ENCODE results near the gene GAL3ST2. TPM values are rescaled to one million over a fixed set of nuclear protein-coding genes. Genes with fewer than 3 reads are reported as not detected.
A peak's percentile ranks its signal among the peaks of the same experiment; 100 is the strongest.
"Not testable (repeated sequence)": the region's sequence is repeated elsewhere in the genome, so short reads cannot be mapped to it uniquely, and the experiment has no call there.

Gene GAL3ST2
- total and polyA plus RNA-seq, 5 donors from 2014 or later: 1.1 TPM; not detected in 4

DNA sequence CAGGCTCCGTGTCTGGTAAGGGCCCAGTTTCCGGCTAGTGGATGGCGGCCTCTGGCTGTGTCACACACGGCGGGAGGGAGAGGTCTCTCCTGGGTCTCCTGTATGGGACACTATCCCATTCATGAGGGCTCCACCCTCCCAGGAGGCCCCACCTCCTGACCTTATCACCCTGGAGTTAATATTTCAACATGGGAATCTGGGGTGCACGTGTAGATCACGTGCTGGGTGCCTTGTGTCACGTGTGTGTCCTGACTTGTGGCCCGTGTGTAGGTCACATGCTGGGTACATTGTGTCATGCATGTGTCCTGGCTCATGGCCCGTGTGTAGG, 42.3 kb downstream of the GAL3ST2 start:
- Mint-ChIP-seq H3K4me3 (no peak overlapping the region), H3K27me3 (peaks cover 11% of the 10 kb centered on the region), H3K27ac (no peak overlapping the region), H3K9me3 (peaks cover 0 to 2% (median 0%) of the 10 kb centered on the region in 7 donors), H3K4me1 (peaks cover 0 to 8% (median 6%) of the 10 kb centered on the region in 4 donors), H3K36me3 (no peaks in the 10 kb centered on the region)
- Histone ChIP-seq H3K27ac (ENCODE audit: insufficient read depth, low read length, poor library complexity, severe bottlenecking) (no peak overlapping the region), H3K27me3 (ENCODE audit: control insufficient read depth, insufficient read depth, low read length) (no peaks in the 10 kb centered on the region), H3K4me1 (ENCODE audit: control insufficient read depth, insufficient read depth, low read length, poor library complexity, severe bottlenecking) (peaks cover 7% of the 10 kb centered on the region), H3K9me3 (ENCODE audit: control insufficient read depth in 2 of 2, low read length in 2 of 2) (no peaks in the 10 kb centered on the region), H3K36me3 (ENCODE audit: control insufficient read depth, insufficient read depth, low read length) (no peaks in the 10 kb centered on the region), H3K4me3 (ENCODE audit: low read depth, low read length) (no peak overlapping the region)
- DNase-seq: no peak
- no peak for ATAC-seq (ENCODE audit: low read depth in 2 of 2)

DNA sequence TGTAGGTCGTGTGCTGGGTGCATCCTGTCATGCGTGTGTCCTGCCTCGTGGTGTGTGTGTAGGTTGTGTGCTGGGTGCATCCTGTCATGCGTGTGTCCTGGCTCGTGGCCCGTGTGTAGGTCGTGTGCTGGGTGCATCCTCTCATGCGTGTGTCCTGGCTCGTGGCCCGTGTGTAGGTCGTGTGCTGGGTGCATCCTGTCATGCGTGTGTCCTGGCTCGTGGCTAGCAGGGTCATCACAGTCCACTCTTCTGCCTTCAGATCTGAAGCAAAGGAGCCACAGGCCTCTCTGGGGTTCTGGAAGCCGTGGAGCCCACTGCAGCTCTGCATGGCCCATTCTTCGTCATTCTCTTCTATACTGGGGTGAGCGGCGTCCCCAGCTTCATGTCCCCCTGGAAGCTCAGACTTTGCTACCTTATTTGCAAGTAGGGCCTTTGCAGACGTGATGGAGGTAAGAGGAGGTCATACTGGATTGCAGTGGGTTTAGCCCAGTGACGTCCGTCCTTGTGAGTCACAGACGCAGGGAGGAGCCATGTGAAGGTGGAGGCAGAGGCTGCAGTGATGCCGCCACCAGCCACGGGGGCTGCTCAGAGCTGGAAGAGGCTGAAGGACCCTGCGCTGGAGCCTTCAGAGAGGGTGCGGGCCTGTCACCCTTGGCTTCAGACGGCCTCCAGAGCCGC, 43.5 kb downstream of the GAL3ST2 start:
- not testable (repeated sequence) for H3K9me3 Mint-ChIP-seq; H3K4me3 Mint-ChIP-seq; DNase-seq; H3K27me3 ChIP-seq (ENCODE audit: control insufficient read depth, insufficient read depth, low read length); H3K4me3 ChIP-seq (ENCODE audit: low read depth, low read length); ATAC-seq (ENCODE audit: low read depth in 2 of 2); H3K27ac Mint-ChIP-seq; H3K4me1 ChIP-seq (ENCODE audit: control insufficient read depth, insufficient read depth, low read length, poor library complexity, severe bottlenecking); H3K4me1 Mint-ChIP-seq; H3K9me3 ChIP-seq (ENCODE audit: control insufficient read depth in 2 of 2, low read length in 2 of 2); H3K27me3 Mint-ChIP-seq; H3K27ac ChIP-seq (ENCODE audit: insufficient read depth, low read length, poor library complexity, severe bottlenecking); H3K36me3 Mint-ChIP-seq; H3K36me3 ChIP-seq (ENCODE audit: control insufficient read depth, insufficient read depth, low read length)

DNA sequence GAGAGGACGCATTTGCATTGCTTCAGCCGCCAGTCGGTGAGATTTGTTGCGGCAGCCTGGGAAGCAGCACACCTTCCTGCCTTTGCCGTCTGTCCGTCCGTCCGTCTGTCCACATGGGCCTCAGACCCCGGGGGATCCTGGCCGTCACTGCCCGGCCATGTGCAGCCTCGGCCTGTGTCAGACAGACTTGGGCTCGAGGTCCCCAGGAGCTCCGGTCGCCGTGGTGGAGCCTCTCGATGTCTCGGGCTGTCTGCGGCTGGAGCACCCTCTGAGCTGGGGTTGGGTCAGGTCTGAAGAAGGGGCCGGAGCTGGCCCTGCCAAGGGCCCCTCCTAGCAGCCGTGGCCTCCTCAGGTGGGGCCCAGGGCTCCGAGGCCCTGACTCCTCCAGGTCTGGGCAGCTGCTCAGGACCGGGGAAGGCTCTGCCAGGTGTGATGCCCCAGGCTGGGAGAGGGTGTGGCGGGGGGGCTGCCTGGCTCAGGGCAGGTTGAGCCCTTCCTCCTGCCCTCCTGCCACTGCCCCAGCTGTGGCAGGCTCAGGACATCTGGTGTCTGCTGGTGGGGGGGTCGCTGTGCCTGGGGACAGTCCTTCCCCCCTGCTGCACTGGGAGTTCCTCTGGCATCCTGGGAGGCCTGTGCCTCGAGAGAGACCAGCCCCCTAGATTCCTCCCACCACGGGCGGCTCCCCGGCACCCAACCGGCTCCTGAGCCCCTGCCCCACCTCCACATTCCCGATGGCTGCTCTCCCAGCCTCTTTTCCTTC, 44.2 kb downstream of the GAL3ST2 start:
- DNase-seq (no peak), ATAC-seq (ENCODE audit: low read depth in 2 of 2) (no peak)
- H3K4me1 ChIP-seq (ENCODE audit: control insufficient read depth, insufficient read depth, low read length, poor library complexity, severe bottlenecking): peaks cover 7% of the 10 kb centered on the region
- Mint-ChIP-seq H3K36me3 (no peaks in the 10 kb centered on the region), H3K27me3 (peaks cover 6% of the 10 kb centered on the region), H3K4me1 (peaks cover 0 to 8% (median 6%) of the 10 kb centered on the region in 4 donors), H3K4me3 (no peak overlapping the region), H3K27ac (no peak overlapping the region), H3K9me3 (peaks cover 0 to 8% (median 1%) of the 10 kb centered on the region in 7 donors)
- H3K27ac ChIP-seq (ENCODE audit: insufficient read depth, low read length, poor library complexity, severe bottlenecking): no peak overlapping the region
- no peaks in the 10 kb centered on the region for H3K9me3 ChIP-seq (ENCODE audit: control insufficient read depth in 2 of 2, low read length in 2 of 2)
- no peak overlapping the region for H3K4me3 ChIP-seq (ENCODE audit: low read depth, low read length)
- H3K27me3 ChIP-seq (ENCODE audit: control insufficient read depth, insufficient read depth, low read length): no peaks in the 10 kb centered on the region
- no peaks in the 10 kb centered on the region for H3K36me3 ChIP-seq (ENCODE audit: control insufficient read depth, insufficient read depth, low read length)

DNA sequence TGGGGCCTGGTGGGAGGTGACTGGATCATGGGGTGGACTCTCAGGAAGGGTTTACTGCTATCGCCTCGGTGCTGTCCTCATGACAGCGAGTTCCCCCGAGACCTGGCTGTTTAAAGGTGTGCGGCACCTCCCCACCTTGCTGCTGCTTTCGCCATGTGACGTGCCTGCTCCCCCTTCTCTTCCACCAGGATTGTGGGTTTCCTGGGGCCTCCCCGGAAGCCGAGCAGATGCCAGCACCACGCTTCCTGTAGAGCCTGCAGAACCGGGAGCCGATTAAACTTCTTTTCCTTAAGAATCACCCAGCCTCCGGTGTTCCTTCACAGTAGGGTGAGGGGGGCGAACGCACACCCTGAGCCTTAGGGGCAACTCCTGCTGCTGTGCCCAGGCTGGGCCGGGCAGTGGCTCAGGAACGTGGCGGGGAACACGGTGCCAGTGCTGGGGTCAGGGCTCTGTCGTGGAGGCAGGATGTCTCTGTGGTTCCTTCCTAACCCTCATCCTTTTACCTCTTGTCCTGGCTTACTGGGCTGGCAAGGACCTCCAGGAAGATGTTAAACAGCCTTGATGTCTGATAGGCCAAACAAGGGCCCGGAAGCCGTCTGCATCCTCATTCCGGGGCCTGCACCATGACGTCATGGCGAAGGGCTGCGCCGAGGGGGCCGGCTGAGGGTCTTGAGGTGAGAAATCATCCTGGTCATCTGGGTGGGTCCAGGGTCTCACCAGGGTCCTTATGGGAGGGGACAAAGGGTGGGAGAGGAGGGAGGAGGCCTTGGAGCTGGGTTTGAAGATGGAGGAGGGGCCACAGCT, 45.0 kb downstream of the GAL3ST2 start:
- H3K27me3 Mint-ChIP-seq: peaks cover 11% of the 10 kb centered on the region
- ATAC-seq (ENCODE audit: low read depth in 2 of 2) (no peak), DNase-seq (no peak)
- no peak overlapping the region for H3K27ac ChIP-seq (ENCODE audit: insufficient read depth, low read length, poor library complexity, severe bottlenecking)
- peak overlapping the region in 1 of 3 donors; percentile 65 for H3K27ac Mint-ChIP-seq
- peaks cover 7% of the 10 kb centered on the region for H3K4me1 ChIP-seq (ENCODE audit: control insufficient read depth, insufficient read depth, low read length, poor library complexity, severe bottlenecking)
- peaks cover 0 to 8% (median 6%) of the 10 kb centered on the region in 4 donors for H3K4me1 Mint-ChIP-seq
- H3K27me3 ChIP-seq (ENCODE audit: control insufficient read depth, insufficient read depth, low read length): peaks cover 1% of the 10 kb centered on the region
- no peak overlapping the region for H3K4me3 ChIP-seq (ENCODE audit: low read depth, low read length)
- peaks cover 2% of the 10 kb centered on the region in 2 experiments for H3K9me3 ChIP-seq (ENCODE audit: control insufficient read depth in 2 of 2, low read length in 2 of 2)
- H3K9me3 Mint-ChIP-seq: peaks cover 0 to 8% (median 3%) of the 10 kb centered on the region in 7 donors
- H3K36me3 Mint-ChIP-seq: no peaks in the 10 kb centered on the region
- H3K4me3 Mint-ChIP-seq: peak overlapping the region in 1 of 4 donors; percentile 52
- H3K36me3 ChIP-seq (ENCODE audit: control insufficient read depth, insufficient read depth, low read length): no peaks in the 10 kb centered on the region

DNA sequence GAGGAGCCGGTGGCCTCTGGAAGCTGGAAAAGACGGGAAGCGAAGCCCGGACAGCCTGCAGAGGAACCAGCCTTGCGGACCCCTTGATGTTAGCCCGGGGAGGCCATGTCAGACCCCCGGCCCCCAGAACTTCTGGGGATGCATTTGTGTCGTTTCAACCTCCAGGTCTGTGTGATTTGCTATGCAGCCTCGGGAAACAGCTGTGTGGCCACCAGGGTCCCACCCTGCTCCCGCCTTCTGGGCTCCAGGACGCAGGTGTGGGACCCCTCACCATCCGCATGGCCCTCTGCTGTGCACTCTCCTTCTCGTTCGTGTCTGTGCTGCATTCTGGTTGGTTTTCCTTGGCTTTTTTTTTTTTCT, 45.6 kb downstream of the GAL3ST2 start:
- peaks cover 8% of the 10 kb centered on the region in 2 experiments for H3K9me3 ChIP-seq (ENCODE audit: control insufficient read depth in 2 of 2, low read length in 2 of 2)
- peaks cover 11% of the 10 kb centered on the region for H3K27me3 Mint-ChIP-seq
- DNase-seq (no peak), ATAC-seq (ENCODE audit: low read depth in 2 of 2) (no peak)
- no peak overlapping the region for H3K27ac Mint-ChIP-seq
- no peak overlapping the region for H3K27ac ChIP-seq (ENCODE audit: insufficient read depth, low read length, poor library complexity, severe bottlenecking)
- peaks cover 0 to 8% (median 6%) of the 10 kb centered on the region in 4 donors for H3K4me1 Mint-ChIP-seq
- H3K4me3 Mint-ChIP-seq: no peak overlapping the region
- no peaks in the 10 kb centered on the region for H3K36me3 ChIP-seq (ENCODE audit: control insufficient read depth, insufficient read depth, low read length)
- H3K4me3 ChIP-seq (ENCODE audit: low read depth, low read length): no peak overlapping the region
- H3K4me1 ChIP-seq (ENCODE audit: control insufficient read depth, insufficient read depth, low read length, poor library complexity, severe bottlenecking): peaks cover 7% of the 10 kb centered on the region
- H3K36me3 Mint-ChIP-seq: no peaks in the 10 kb centered on the region
- peaks cover 0 to 10% (median 4%) of the 10 kb centered on the region in 7 donors for H3K9me3 Mint-ChIP-seq
- H3K27me3 ChIP-seq (ENCODE audit: control insufficient read depth, insufficient read depth, low read length): peaks cover 6% of the 10 kb centered on the region

DNA sequence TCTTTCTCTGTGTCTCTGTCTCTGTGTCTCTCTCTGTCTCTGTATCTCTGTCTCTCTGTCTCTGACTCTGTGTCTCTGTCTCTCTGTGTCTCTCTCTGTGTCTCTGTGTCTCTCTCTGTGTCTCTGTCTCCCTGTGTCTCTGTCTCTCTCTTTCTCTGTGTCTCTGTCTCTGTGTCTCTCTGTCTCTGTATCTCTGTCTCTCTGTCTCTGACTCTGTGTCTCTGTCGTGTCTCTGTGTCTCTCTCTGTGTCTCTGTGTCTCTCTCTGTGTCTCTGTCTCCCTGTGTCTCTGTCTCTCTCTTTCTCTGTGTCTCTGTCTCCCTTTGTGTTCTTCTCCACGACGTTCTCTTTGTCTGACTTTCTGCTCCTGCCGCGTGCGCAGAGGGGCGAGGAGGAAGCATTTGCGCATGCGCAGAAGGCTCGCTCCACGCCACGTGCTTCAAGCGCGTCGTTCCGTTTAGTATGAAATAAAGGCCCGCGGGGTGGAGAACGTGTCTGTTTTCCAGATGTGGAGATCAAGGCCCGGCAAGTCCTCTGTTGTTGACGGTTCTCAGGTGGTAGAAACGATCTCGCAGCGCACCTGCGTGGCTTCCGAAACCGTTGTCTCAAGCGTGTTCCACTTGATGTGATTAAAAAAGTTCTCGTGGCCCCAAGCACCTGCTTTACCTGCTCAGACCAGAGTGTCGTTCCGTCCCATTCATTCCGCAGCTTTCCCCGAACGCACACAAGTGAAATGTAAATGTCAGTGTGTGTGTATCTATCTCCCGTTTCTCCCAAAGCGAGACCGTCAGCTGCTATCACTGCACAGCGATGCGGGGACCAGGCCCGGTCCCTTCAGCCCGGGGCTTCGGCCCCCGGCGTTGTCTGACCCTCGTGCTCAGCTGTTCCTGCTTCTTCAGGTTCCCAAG, 47.2 kb downstream of the GAL3ST2 start:
- H3K4me1 Mint-ChIP-seq; H3K4me3 Mint-ChIP-seq; H3K27me3 ChIP-seq (ENCODE audit: control insufficient read depth, insufficient read depth, low read length); H3K27ac Mint-ChIP-seq; H3K36me3 Mint-ChIP-seq; H3K27ac ChIP-seq (ENCODE audit: insufficient read depth, low read length, poor library complexity, severe bottlenecking); H3K4me1 ChIP-seq (ENCODE audit: control insufficient read depth, insufficient read depth, low read length, poor library complexity, severe bottlenecking); DNase-seq; H3K36me3 ChIP-seq (ENCODE audit: control insufficient read depth, insufficient read depth, low read length); ATAC-seq (ENCODE audit: low read depth in 2 of 2); H3K4me3 ChIP-seq (ENCODE audit: low read depth, low read length): not testable (repeated sequence)
- Mint-ChIP-seq H3K27me3 (peaks cover 15% of the 10 kb centered on the region), H3K9me3 (peaks cover 0 to 18% (median 9%) of the 10 kb centered on the region in 7 donors)
- H3K9me3 ChIP-seq (ENCODE audit: control insufficient read depth in 2 of 2, low read length in 2 of 2): peaks cover 15 to 16% of the 10 kb centered on the region in 2 experiments

DNA sequence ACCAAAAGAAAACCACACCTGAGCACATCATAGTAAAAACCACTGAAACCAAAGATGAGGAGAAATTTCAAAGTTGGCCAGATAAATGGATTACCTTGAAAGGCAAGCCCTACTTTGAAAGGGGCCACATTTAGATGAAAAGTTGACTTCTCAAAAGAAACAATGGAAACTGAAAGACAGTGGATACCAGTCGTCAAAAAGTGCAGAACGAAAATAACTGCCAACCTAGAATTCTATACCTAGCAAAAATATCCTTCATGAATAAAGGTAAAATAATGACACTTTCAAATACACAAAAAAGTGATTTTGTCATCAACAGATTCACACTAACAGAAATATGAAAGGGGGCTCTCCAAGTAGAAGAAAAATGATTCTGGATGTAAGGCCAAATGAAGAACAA, 50.8 kb downstream of the GAL3ST2 start:
- H3K9me3 ChIP-seq (ENCODE audit: control insufficient read depth in 2 of 2, low read length in 2 of 2): peaks cover 15 to 16% of the 10 kb centered on the region in 2 experiments
- DNase-seq (no peak), ATAC-seq (ENCODE audit: low read depth in 2 of 2) (no peak)
- no peak overlapping the region for H3K4me3 ChIP-seq (ENCODE audit: low read depth, low read length)
- peaks cover 0 to 18% (median 9%) of the 10 kb centered on the region in 7 donors for H3K9me3 Mint-ChIP-seq
- H3K27me3 Mint-ChIP-seq: peaks cover 22% of the 10 kb centered on the region
- no peaks in the 10 kb centered on the region for H3K4me1 ChIP-seq (ENCODE audit: control insufficient read depth, insufficient read depth, low read length, poor library complexity, severe bottlenecking)
- no peaks in the 10 kb centered on the region for H3K36me3 Mint-ChIP-seq
- H3K27ac Mint-ChIP-seq: no peak overlapping the region
- peaks cover 6% of the 10 kb centered on the region for H3K27me3 ChIP-seq (ENCODE audit: control insufficient read depth, insufficient read depth, low read length)
- no peaks in the 10 kb centered on the region for H3K36me3 ChIP-seq (ENCODE audit: control insufficient read depth, insufficient read depth, low read length)
- peaks cover 0 to 7% (median 1%) of the 10 kb centered on the region in 4 donors for H3K4me1 Mint-ChIP-seq
- H3K27ac ChIP-seq (ENCODE audit: insufficient read depth, low read length, poor library complexity, severe bottlenecking): no peak overlapping the region
- H3K4me3 Mint-ChIP-seq: no peak overlapping the region
